Activated naive CD8-positive, alpha-beta T cell treated with anti-CD3 and anti-CD28 coated beads, Interleukin-2, amount 50 U/mL, for 16 hours (primary cell): ENCODE measurements around the gene PRDM16.

Source experiments
- DNase-seq: peaks from one replicate; pipeline ENCODE4 v3.0.0-alpha.2; 2020; ENCODE audit warnings: low read depth, low spot score

The PRDM16 gene

DNA sequence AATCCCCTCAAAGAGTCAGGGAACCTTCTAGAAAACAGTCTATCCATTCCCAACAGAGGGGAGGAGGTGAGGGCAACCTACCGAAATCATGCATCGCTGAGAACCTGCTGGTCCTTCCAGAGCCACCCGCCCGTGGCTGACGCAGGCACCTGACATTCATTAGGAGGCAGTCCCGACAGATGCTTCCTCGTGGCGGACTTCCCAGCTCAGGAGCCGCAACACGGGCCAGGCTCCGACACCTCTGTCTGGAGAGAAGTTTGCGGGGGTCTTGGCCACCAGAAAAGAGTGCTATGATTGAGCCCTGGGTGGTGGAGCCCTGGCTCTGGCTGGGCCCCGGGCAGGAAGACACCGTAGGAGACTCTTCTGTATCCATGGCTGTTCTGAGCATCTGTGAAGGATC lies 299.1 kb downstream of the PRDM16 start:
- DNase-seq: no peak

DNA sequence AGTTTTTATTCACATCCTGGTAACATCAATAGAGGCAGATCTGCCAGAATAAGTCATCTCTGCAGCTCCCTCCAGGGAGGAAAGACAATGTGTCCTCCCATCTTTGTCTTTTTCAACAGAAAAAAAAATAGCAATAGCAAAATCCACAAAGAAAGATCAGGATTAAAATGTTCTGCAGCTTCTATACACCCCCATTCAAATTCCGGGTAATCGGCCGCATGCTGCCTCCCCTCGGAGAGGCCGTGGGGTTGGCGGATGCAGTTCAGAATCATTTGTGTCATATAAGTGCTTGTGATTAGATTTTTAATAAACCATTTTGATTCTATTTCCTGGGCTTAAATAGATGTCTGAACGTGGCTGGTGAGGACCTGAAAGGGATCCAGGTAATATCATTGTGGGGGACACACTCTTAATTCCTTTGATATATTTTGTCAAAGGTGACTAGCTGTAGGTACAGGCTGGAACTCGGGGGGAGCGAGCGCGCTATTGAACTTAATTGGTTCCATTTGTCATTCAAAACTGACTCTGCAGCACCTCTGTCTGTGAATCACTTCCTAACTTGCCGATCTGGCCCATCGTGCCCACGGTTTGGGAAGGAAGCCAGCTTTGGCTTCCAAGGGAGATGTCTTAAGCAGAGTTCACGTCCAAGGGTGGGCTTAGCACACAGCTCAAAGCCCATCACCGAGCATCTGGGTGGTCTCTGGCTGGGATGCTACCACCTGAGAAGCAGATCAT lies 299.9 kb downstream of the PRDM16 start:
- DNase-seq: no peak

DNA sequence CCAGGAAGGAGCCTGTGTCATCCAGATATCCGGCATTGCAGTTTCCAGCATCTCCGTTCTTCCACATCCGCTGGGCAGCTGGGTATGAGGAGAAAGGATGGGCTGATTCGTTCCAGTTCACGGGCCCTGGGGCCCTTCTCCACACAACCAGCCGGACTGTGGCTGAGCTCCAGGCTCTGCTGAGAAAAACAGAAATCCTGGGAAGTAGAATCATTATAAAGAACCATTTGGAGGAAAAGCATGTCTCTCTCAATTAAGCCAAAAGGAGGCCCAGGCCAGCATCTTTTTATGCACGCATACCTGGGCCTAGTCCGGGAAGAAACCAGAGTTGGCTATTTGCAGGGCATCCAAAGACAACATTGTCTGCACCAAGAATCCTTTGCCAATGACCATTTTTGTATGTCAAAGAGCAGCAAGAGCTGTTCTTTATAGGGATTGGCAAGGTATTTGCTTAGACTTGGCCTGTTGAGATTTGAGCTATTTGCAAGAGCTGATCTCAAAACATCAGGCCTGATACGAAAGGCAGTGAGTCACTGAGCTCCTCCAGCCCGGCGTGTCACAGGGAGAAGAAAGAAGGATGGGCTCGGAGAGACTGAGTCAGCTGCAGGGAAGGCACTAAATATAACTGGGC lies 300.6 kb downstream of the PRDM16 start:
- no peak for DNase-seq

DNA sequence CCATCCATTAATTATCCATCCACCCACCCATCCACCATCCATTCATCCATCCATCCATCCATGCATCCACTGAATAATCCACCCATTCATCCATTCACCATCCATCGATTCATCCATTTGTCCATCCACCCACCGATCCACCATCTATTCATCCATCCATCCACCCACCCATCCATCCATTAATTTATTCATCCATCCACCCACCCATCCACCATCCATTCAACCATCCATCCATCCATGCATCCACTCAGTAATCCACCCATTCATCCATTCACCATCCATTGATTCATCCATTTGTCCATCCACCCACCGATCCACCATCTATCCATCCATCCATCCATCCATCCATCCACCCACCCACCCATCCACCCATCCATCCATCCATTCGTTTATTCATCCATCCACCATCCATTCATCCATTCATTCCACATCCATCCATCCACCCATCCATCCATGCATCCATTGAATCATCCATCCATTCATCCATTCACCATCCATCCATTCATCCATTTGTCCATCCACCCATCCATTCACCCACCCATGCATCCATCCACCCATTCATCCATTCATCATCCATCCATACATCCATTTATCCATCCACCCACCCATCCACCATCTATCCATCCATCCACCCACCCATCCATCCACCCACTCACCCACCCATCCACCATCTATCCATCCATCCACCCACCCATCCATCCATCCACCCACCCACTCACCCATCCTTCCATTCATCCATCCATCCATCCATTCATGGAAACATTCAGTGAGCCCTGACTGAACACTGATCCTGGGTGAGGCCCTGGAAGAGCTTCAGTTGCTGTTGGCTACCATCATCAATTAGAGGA lies 302.1 kb downstream of the PRDM16 start:
- DNase-seq: no peak

DNA sequence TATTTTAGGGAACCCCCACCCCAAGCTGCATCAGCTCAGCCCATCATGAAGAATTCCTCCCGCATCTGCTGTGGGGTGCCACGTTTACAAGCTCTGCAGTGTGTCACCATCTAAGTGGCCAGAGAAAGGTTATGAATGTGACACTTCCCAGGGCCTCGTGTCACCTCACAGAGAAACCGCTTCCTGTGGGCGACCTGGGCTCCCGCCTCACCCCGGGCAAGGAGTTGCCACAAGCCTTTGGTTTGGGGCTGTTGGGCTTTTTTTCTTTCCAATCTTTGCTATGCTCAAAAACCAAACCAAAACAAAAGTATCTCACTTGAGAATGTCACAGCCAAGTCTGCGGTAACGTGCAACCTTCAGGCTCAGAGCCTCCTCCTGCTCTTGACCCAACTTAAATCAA lies 303.3 kb downstream of the PRDM16 start:
- DNase-seq: no peak

DNA sequence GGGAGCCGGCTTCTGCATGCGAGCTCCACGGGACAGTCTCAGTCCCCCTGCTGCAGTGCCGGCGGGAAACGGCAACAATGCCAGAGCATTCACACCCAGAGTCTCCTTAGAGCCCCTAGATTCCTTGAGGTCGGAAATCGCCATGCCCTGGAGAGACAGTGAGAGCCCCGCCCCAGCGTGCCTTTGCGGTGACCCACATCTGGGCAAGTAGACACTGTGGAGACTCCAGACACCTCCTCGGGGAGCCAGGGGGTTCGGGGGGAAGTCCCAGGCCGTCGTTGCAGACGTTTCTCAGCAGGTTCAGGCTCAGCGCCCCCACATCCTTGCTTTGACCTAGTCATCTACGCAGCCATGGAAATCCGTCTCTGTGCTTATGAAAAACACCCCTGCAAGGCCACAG lies 304.2 kb downstream of the PRDM16 start:
- no peak for DNase-seq

DNA sequence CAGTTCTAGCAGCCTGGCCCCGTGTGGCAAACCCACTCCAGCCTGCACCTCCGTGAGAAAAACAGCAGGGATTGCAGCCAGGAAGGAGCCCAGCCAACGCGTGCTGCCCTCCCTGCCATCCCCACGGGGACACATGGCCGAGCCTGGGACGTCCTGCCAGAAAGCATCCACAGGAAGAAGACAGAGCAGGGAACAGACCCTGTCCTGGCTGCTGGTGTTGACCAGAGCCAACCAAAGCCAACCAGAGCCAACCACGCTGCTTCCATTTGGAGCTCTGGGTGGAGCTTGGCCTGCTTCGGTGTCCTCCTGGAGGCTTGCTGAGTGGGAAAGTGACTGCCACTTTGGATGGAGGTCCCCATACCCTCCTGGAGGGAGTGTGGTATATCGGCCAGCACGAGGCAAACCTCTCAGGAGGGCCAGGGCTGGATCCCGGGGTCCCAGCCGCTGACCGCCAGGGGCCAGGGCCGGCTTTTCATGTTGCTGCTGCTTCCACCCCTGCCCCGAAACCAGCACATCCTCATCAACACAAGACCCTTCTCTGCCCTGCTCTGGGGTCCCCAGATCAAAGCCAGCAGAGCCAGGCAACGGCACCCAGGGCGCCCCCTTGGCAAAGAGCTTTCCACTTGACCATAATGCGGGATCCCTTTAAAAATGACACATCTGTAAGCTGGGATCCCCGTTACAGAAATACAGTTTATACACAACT lies 304.9 kb downstream of the PRDM16 start:
- no peak for DNase-seq

DNA sequence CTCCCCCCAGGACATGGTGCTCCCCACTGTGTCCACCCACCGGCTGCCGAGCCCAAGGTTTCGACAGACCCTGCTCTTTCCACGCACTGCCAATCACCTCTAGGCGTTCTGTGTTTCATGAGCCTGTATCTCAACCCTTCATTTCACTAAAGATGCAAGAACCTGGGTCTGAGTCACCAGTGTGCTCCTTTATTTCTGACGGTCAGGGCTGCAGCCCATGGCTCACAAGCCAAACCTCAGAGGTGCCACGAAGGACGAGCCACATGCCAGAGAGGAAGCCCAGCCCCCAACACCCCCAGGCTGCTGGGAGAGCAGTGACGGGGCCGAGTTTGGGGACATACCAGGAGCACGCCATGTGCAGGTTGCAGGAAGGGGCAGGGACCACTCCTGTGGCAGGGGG lies 306.2 kb downstream of the PRDM16 start:
- DNase-seq: no peak

DNA sequence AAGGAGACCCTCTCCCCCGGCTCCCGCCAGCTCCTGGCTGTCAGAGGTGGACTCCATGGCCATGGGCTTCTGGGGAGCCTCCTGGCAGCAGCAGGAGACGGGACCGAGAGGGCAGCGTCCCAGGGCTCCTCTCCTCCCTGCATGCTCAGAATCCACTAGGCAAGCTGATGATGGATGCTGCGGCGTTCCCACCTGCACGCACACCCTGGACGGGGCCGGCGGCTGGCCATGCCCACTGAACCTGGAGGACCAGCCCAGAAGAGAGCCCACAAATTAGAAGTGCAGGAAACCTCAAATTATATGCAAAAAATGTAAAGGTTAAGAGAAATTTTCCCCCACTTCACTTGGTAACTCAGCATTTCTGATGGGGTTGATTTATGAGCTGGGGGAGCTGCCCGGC lies 308.2 kb downstream of the PRDM16 start:
- no peak for DNase-seq

DNA sequence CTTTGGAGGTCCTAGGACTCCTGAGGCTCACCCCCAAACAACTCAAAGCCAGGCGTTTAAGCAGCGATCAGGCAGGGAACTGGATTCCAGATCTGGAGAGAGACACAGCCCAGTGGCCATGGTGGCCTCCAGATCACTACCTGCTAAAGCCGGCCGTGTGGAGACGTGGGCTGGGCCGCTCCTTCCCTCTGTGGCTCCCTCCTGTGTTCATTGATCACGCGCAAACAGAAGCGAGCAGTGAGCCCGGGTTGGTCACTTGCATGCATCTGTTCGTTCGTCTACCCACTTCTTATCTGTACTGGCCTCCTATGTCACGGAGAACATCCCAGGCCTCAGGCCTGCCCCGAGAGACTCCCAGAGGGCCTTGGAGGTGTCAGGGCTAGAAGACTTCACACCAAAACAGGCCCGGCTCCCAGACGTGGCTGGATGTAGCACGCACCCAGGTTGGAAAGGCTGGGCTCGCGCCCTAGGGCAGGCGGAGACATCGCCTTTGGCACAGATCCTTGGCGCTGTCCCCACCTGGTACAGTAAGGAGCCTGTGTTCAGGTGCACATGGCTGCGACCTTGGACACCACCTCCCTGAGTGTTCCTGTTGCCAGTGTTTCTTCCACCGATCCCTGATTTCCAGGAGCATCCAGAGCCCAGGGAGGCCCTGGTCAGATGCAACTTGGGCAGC lies 308.7 kb downstream of the PRDM16 start:
- no peak for DNase-seq

DNA sequence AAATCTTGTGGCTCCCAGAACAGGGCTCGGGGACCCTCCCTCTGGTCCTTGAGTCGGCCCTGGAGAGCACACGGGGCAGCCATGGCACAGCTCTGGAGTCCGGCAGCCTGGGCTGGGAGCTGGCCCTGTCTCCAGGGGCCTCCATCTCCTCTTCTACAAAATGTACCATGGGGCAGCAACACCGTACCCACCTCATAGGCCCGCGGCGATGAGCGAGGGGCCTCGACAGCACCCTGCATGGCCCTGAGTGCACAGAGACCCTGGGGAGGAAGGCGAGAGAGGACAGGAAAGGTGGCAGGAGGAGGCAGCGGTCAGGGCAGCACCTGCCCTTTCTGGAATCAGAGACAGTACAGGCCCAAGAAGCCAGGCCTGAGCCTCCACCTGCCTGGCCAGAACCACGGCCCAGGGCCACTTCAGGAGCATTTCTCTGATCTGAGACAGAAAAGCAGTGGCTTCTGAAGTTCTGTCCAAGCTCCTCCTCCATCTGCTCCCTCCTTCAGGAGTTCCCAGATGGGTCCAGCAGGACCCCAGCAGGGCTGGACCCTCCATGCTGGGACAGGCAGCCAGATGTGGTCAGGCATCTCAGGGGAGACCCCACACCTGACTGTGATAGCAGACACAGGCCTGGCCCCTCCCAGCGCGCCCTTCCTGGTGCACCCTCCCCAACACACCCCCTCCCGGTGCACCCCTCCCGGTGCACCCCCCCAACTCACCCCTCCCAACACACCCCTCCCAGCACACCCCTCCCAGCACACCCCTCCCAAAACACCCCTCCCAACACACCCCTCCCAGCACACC lies 309.6 kb downstream of the PRDM16 start:
- no peak for DNase-seq

DNA sequence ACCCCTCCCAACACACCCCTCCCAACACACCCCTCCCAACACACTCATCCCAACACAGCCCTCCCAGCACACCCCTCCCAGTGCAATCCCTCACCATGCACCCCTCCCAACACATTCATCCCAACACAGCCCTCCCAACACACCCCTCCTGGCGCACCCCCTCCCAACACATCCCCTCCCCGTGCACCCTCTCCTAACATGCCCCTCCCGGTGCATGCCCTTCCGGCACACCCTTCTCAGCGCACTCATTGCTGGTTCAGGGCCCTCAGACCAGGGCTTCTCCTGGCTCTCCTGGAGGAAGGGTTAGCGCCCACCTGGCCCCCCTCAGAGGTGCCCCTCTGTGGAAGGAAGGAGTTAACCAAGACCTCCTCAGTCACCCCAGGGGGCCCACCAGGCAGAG lies 310.9 kb downstream of the PRDM16 start:
- no peak for DNase-seq

DNA sequence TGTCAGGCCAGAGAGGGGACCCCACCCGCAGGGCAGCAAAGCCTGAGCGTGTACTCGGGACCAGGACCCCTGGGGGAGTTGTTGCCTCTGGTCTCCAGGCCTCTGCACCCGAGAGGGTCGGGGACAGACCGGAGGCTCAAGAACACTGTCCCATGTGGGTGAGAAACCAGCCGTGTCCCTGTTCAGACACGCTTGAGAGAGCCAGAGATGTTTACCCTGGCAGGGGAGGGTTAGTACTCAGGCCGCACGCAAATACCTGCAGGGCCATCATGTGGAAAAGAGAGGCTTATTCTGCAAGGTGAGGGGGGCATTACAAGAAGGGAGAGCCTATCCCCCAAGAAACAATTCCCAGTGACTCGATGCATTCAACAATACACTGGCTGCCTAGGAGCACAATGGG lies 311.5 kb downstream of the PRDM16 start:
- no peak for DNase-seq

DNA sequence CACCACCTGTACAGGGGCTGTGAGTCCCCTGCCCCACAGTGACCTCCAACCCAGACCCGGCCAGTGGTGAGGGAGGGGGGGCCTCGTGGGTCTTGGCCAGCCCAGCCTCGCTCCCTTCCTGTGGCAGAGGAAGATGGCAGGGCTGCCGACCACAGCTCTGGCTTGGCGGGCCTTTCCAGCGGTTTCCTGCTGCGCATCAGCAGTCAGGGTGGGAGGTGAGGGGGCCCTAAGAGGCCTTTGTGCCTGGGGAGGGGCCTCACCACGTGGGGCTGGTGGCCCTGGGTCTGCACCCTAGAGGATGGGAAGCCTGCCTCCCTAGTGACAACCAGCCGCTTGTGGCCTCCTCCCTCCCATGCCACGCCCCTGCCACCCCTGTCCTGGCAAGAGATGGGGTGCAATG lies 312.9 kb downstream of the PRDM16 start:
- DNase-seq: no peak

DNA sequence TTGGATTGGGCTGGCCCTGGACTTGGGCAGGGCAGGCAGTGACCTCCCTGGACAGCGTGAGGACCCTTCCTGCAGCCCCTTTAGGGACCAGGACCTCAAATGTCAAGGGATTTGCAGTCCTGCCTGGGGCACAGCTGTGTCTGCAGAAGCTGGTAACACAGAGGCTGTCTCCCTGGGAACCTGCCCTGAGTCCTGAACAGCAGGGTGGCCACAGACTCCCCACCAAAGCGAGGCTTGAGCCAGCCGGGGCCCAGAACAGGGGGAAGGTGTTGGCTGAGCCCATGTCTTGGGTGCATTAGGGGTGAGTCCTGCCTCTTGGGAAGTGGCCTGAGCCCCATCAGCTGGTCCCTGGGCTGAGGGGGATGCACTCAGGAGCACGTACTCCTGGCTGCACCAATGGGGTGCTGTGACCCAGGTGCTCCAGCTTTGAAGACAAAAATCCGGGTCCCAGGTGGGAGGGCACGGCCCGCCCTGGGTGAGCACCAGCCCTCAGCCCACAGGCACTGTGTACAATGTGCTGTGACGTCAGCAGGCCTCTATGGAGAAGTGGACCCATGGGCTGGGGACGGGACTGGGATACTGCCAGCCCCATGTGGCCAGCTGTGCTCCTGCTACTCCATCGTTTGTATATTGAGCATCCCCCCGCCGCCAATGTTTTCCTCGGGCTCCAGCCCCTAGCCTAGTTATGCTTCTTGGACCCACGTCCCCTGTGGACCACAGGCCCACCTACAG lies 313.5 kb downstream of the PRDM16 start:
- DNase-seq: no peak

DNA sequence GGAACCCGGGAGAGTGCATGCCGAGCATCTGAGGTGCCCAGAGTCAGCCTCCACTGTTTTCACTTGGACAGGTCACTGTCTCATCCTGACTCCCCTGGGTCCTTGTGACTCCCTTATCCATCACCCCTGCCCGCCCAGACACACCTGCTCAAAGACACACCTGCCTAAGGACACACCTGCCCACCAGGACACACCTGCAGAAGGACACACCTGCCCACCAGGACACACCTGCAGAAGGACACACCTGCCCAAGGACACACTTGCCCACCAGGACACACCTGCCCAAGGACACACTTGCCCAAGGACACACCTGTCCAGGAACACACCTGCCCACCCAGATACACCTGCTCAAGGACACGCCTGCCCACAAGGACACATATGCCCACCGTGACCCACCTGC lies 314.7 kb downstream of the PRDM16 start:
- DNase-seq: no peak

DNA sequence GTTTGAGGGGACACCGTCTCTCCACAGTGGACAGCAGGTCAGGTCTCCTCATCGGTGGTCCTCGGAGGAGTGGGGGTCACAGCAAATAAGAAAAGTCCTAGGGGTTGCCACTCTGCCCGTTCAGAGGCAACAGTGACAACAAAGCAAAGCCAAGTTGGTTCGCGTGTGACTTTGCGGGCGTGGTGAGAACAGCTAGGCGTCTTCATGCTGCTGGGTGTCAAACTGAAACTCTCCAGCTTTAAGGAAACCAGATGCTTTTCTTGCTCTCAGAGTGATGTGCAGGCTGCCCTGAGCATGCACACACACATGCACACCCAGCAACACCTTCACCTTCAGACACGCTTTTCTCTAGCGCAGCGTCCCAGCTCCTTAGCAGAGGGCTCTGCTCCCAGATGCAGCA lies 315.4 kb downstream of the PRDM16 start:
- DNase-seq: no peak

DNA sequence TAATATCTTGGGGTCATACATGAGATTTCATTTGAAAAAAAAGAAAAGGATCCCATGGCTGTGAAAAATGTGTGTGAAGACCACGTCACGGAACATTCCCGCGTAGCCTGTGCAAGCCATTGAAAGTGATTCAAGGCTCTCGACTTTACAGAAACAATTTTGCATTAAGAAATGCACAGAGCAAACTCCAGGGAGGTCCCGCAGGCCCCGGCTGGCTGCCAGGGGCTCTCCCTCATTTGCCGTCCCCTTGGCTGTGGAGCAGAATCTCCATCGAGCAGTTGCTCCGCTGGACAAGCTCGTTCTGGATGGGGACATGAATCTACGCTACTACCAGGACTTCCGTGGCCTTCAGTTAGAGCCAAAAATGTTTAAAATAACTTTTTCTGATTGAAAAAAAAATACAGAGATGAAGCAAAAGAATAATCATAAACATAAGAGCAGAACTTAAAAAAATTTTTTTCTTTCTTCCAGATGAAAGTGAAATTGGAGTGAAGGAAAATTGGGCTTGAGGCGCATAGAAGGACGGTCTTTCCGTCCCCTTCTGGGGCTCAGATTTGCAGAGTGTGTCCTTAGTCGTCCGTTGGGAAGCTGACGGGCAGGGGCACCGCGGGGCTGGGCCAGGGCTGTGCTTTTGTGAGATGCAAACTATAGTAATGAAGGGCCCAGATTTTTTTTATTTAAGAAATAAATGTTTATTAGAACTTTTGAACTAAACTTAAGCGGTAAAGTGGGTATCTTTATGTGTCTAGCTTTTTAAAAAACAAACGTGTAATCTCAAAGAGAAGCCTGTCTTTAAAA lies 317.4 kb downstream of the PRDM16 start:
- no peak for DNase-seq

DNA sequence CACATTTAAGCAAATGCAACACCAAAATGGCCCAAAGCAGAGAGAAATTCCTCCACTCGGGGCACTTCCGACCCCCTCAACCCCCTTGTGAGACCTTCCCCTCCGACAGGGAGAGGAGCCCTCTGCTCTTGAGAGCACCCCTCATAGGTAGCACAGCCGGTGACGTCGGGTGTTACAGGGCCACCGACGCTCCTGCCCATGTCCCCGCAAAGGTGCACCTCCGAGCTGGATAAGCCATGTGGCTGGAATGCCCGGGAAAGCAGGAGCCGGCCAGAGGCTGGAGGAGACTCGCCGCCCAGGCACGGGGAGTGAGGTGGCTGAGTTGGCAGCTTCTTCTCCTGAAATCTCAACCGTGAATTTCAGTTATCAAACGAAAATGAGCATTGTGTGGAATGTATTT lies 318.4 kb downstream of the PRDM16 start:
- DNase-seq: no peak
